ENCODE data around the gene IGFBP2.
A peak's percentile ranks its signal among the peaks of the same experiment; 100 is the strongest.

The IGFBP2 gene

DNA sequence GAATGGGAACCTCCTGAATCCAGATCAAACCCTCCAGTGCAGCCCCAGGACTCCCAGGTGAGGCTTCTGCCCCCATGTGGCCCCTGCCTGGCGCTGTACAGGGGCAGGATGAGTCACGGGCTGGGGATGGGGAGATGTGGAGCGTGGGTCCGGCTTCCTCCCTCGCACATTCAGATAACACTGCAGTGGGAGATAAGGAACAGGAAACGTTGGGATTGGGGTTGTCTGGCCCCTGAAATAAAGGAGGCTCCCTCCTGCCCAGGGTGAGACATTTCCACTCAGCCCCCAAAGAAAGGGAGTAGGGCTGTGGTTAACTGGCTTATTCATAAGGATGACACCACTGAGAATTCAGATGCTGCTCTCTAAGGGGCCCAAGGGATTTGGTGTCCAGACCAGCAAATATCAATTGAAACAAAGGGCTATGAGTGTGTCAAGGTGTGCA is 31.4 kb downstream of the IGFBP2 start:
- DNase-seq: no peak

DNA sequence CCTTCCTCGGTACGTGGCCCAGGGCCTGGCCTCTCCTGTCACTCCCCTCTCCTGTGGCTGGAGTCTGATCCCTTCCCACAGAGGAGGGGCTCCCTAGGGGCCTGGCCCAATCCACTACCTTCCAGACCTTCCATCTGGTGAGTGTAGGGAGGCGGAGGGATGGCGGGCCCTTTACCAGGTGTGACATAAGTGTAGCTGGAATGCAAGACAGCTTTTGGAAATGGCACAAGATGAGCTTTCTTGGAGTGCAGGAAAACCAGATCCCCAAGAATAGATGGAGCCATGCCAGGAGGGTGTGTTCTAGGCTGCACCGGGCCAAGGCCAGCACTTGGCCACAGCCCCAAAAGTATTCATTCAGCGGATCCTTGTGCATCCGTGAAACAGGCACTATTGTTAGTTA is 32.0 kb downstream of the IGFBP2 start:
- no peak for DNase-seq

DNA sequence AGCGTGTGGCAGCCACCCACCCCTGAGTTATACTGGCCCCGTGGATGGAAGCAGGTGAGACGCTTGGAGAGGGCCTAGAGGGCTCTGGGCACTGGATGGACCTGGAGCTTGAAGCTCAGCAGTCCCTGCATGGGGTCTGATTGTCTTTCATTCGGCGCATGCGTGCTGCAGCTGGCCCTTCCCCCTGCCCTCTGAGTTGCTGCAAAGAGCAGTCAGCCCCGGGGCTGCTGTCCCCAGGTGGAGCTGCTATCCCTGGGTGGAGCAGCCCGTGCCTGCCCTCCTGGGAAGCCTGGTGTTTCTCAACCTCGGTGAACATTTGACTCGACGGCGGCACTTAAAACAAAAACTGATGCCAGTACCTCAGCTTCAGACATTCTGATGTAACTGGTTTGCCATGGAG is 32.5 kb downstream of the IGFBP2 start:
- no peak for DNase-seq

DNA sequence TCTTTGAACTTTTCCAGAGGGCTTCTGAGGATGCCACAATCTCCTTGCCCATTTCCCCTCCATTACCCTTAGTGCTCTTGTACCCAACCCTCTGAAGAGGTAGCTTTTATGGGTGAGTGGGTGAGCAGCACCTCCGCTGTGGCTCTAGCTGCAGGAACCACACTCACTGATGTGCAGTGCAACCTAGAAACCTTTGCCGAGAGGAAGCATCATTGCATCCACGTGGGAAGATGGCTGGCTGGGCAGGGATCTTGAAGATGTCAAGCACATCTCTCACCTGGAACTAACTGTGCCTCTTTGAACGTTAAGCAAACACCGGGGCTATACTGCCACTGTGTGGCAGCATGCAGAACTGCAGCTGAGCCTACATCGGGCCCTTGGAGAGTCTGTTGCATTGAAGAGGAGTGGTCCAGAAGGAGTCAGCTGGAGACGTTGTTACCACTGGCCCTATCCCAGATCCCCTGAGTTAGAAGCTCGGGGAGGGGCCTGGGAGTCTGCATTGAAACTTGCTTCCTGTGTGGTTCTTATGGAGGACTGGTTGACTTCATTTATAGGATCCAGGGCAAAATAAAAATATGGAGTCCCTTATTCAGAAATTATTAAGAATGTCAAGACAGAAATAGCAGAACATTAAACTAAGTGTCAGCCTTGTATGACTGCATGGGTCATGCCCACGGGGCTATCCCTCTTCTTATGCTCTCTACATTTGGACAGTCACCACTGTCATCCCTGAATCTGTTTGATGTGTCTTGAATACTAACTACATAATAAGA is 33.4 kb downstream of the IGFBP2 start:
- DNase-seq: peak; percentile 77

DNA sequence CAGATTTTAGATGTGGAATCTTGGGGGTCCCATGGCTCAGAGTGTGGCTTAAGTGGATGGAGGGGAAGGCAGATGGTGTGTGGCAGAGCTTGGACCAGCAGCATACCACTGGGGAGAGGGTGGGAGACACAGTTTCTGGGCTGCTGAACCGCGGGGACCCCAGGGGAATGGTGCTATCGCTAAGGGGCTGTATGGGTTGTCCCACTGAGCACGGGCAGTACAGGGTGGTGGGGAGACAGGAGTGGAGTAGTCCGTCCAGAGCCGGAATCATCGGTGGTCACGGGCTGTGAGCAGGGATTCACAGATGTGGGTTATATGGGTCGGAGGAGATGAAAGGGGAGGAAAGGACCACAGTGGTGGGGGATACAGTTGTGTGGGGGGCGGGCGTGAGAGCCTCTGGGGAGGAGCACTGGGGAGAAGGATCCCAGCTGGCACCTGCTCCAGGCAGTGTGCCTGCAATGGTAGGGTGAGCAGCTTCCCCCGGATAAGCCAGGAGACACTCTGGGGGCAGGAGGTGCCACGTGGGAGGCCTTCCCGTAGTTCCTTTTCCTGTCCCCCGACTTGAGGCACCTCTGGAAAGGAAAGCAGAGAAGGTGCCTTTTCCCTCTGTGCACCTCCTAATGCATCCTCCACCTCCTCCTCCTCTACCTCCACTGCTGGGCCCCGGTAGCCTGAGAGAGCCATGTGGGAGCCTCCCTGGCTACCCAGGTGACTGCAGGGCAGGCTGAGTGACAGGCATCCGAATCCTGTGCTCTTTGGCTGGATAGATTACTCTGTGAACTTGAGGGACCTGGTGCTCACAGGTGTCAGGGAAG is 37.3 kb downstream of the IGFBP2 start:
- no peak for DNase-seq

DNA sequence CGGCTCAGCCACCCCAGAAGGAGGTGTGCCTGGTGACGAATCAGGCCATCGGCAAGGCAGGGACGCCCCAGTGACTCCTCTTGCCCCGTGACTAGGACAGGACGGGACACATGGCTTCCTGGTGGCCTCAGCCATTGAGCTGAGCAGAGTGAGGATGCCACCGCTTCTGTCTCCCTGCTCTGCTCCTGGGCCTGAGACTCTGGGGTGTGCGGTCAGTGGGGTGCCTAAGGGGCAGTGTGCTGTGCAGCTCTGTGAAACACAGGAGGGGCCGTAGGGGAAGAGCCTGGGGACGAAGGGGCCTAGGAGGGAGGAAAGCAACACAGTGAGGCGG is 37.8 kb downstream of the IGFBP2 start:
- DNase-seq: no peak

DNA sequence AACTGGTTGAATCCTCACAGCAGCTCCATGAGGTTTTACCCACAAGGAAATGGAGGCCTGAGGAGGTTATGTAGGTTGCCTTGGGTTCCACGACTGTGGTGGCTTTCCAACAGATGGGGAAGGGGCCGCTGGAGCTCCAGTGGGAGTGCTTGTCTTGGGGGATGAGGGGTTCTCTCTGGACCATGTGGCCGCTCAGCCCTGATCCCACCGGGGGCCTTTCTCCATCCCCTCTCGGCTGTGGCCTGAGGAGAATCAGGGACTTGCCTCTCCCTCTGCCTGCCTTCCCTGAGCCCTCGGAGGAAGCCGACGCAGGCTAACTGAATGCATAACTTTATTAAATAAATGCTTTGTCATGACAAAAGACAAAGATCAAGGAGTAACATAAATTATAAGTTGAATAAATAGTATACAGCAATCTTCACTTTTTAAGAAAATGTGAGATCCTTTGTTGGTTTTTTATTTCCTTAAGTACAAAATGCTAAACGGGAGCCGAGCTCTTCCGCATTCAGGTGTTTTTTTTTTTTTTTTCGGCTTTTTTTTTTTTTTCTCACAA is 38.6 kb downstream of the IGFBP2 start:
- DNase-seq: no peak

DNA sequence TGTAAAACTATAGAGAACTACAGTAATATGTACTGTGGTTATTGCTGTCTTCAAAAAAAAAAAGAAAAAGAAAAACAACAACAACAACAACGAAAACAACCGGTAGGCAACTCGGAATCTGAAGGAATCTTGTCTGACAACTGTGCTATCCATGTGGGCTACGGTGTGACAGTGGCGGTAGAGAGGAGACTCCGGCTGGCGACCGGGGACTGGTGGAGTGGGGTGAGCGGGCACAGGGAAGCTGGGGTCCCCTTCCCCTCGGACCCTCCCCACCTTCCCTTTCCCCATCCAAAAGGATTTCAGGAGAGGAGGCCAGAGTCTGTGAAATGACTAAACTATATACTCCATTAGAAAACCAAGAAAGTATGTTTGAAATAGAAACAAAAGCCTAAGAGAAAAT is 39.2 kb downstream of the IGFBP2 start:
- DNase-seq: no peak

DNA sequence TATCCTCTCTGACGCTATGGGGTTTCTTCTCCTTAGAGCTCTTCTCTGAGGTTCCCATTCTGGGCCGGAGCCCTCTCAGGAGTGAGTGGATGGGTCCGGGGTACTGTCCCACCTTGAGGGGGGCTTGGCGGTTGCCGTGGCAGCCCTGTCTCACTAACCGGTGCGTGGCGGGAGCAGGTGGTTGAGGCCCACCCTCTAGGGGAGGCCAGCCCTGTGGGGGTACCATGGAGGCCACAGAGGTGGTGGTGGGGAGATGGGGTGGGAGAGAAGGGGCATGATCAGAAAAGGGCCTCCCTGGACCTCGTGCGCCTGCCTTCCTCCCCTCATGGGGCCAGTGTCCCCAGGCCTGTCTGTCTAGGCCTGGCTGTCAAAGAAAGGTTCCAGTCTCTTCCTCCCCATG is 39.8 kb downstream of the IGFBP2 start:
- DNase-seq: no peak

DNA sequence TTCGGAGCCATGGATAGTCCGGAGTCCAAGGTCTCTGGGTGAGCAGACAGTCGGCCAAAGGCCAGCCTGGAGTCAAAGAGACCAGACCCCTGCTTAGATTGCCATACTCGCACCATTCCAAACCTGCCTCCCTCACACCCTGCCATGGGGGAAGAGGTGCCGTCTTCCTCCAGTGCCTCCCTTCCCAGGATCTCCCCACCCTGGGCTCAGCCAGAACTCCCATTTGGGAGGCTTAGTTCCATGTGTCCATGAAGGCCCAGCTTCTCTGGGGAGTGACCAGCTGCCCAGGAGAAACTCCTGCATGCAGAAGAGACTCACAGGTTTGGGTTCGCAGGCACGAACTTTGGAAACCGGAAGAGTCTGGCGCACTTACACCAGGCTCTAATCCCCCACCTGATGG is 40.4 kb downstream of the IGFBP2 start:
- no peak for DNase-seq

DNA sequence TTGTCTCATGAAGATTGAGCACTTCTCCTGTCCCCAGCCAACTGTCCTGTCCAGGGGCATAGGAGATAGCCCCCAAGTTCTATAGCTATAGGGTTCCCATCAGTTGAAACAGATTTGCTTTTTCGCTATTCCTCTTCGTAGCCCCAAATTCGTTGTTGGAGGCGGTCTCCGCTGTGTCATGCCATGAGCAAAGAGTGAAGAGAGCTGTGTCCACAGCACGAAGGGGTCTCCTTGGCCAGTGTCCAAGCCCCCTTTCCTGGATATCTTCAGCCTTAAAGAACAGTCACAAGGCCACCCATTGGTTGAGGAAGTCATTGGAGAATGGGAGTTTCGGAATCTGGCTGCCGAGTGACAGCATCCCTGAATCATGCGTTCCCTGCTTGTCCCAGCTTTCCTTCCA is 41.2 kb downstream of the IGFBP2 start:
- no peak for DNase-seq

DNA sequence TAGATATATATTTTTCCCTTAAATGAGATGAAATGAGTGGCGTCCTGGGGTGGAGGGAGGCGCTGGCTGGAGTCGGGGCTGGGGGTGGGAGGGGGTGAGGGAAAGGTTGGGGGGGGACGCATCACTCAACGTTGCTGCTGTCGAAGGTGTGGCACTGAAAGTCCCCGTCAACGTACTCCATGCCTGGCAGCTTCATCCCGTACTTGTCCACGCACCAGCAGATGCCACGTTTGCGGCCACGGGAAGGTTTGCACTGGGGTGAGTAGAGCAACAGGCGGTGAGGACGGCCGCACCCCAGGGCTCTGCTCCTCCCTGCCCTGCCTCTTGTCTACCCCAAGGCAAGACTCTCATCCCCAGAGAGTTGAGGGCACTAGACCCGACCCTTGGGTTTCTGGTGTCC is 43.4 kb downstream of the IGFBP2 start:
- DNase-seq: no peak

DNA sequence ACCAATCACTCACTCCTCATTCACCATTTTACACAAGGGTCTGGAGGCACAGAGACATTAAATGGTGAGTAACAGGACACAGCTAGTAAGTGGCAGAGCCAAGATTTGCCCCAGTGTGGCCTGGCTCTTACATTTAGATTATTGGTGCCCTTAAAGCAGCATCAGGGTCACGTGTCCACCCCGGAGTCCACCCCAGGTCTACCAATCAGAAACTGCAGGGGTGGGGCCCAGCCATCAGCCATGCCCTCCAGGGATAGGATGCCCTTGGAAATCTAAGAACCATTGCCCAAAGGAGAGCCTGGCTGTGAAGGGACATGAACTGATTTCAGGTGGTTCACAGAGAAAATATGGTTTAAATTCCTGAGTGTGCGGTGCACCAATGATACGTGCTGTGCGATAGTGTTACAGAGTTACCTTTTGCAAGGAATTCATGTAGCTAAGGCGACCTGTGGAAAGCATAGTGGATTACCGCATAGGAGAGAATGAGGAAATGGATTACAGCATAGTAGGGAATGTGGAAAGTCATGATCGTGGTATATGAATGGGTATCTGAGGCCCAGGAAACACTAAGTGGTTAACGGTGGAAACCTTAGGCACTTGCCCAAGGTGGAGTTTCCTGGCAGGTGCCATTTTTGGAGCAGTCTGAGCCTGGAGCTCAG is 44.3 kb downstream of the IGFBP2 start:
- DNase-seq: no peak

DNA sequence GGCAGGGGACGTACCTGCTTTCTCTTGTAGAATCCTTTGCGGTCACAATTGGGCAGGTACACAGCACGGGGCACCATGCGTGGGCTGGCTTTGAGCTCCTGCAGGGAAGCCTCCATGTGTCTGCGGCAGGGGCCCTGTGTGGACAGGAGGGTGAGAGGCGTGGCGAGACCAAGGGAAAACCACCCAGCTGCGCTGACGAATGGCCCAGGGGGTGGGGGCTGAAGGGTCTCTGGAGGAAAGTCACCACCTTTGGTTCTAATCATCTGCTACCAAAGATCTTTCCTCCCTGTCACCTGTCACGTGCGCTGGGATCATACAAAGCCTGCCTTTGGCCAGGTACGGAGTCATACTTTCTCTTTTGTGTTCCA is 44.9 kb downstream of the IGFBP2 start:
- no peak for DNase-seq

DNA sequence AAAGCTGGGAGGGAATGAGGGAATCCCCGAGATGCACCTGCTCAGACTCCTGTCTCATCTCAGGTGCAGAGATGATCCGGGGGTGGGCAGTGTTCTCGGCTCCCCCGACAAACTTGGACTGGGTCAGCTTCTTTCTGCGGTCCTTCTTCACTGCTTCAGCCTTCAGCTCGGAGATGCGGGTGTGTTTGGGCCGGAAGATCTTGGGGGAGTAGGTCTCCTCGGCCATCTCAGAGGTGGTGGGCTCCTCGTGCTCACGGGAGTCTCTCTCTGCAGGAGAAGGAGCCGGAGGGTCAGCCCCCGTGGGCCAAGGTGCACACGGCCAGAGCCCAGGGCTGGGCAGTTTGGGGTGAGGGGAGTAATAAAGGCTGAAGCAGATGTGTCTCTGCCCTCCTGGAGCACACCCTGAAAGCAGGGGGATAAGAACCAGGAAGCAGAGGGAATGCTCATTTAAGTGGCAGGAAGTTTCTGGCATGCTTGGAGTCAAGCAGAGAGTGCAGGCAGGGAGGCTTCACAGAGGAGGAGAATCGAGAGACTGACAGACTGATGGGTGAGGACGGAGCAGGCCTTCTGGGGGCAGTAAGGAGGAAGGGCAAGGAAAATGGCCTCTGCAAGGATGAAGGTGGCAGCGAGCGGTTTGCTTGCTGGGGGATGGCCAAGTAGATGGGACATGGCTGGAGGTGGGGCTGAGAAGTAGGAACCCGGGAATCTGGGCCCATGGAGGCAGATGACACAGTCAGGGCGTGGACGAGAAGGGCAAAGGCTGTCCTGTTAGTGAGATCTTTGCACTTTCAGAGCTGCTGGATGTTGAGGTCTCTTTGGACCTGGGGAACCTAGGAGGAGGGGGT is 45.8 kb downstream of the IGFBP2 start:
- DNase-seq: no peak

DNA sequence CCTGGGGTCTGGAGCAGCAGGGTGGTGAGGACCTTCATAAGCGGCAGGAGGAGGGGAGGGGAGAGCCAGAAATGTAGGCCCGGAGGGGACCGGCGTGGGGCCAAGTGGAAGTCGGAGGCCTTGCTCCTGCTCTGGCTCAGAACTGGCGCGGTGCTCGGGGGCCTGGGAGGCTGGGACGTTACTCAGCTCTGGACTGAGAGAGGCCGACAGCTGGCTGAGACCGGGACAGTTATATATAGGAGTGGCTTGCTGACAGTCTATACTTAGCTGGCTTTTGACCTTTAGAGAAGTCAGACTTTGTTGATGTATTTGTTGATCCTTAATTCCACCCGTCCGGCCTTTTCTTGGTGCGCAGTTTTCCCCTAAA is 46.4 kb downstream of the IGFBP2 start:
- DNase-seq: no peak

DNA sequence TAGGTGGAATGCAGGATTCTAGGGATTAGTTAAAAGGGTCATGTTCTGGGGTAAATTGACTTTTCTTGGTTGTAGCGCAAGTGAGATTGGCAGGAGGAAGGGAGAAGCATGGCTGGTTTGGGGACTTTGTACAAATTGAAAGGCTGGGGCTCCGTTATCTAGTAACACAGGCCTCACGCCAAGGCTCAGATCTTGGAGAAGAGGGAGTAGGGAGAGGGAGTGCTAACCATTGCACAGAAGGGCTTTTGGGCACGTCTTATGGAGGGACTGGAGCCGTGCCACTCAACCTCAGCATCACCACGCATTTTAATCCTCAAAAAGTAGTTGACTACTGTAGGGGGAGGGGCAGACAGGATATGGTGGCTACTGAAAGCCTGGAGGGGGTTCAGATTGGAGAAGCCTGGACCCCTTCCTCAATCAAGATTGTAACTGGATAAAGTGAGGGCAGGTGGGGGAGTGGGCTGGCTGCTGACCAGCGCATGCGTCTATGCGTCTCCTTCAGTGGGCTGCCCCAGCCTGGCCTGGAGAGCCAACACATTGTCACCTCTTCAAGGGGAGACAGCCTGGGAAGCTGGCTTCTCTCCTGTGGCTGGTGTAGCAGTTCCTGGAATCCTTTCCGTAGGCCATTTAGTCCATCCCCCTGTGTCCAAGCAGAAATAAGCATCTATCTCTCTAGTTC is 47.9 kb downstream of the IGFBP2 start:
- DNase-seq: no peak

DNA sequence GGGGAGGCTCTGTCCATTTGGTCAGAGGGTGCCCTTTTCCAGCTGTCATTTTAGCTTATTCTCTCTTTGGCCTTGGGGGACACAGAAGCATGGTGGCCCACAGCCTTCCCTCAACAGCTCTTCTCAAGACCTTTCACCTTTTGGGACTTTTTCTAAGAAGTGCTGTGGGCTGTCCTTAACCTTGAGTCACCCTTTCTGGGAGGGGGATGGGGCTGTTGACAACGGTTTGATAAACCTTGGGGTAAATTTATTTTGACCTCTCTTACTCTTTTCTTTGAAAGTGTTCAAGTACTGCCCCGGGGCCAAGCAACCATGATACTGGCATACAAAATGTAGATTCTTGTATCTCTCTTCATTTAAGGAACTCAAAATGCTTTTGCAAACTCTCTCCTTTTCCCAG is 48.5 kb downstream of the IGFBP2 start:
- no peak for DNase-seq

DNA sequence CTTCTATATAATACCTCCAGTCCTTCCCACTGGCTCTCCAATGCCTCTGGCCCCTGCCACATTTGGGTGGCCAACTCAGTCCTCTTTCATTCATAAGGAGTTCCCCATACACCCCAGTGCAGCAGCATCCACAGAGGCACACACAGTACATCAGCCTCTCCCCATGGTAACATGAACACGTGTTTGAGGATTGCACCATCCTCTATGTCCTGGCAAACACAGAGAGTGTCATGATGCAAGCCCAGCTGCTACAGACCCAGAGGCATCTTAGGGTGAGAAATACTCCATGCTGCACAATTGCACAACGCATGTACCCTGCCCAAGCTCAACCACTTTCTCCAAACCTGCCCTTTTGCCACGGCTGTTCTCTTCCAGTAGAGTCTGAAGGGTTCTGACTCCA is 50.6 kb downstream of the IGFBP2 start:
- DNase-seq: no peak

DNA sequence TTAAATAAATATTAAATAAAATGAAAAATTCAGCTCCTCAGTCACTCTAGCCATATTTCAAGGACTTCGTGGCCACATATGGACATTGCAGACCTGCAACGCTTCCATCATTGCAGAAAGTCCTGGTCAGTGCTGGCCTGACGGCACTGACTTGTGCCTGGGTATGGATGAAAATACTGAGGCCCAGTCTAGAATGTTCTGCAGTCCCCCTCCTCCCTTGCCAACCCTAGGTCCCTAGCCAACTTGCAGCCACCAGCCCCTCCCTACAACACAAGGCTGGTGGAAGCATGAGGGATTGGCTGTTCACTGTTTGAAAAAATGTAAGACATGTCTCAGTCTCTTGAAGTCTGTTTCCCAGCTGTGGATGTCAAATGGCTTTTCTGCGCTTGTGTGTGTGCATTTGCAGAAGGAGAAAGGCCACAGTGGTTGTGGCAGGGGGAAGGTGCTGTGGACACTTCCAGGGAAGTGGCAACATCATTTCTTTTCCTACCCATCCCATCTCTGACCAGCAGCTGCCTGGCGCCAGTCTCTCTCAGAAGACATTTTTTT is 52.2 kb downstream of the IGFBP2 start:
- no peak for DNase-seq

DNA sequence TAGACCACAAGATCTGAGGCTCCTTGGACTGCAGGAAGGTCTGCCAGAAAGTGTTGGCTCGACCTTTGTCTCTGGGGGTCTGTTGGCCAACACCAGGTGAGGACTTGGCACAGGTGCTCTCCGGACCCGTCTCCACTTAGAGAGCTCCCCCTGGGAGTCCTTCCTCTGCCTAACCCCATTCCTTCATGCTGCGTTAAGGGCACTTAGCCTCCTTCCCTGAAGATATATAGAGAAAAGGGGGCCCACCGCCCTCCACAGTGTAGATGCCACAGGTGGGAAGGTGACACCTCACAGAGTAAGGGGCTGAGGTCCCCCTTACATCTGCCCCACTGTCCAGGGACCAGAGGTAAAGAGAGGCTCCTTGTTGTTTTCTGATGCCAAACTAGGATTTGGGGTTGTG is 53.9 kb downstream of the IGFBP2 start:
- DNase-seq: no peak

DNA sequence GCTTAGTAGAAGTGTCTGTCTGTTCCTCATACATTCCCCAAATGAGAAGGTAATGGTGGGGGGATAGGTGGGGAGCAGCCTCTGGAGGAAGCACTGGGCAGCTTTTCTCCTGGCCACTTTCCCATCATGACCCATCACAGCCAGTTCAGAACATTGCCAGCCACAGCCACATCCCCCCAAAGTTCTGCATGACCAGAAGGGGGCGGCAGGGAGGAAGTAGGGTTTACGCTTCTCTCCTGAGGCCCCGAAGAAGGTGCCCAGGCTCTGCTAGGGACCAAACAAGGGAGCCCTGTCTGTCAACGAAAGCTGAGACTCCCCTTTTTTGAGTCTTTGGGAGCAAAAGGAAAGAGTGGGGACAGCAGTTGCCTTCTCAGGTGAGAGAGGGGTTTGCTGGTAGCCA is 54.4 kb downstream of the IGFBP2 start:
- DNase-seq: peak; percentile 28
